H1 (cell line): Measurements from ENCODE around the gene DAG1. TPM values are rescaled to one million over a fixed set of nuclear protein-coding genes. Genes with fewer than 3 reads are reported as not detected.

Experiments used
- ATF2 ChIP-seq: IDR thresholded peaks from 2 replicates; pipeline ENCODE4 v1.6.1; 2012; ENCODE audit warnings: low read length, inconsistent platforms
- CBX8 ChIP-seq: fragments of 300-800, 300-1000 bp; sonication (generic); IDR thresholded peaks from 2 replicates; pipeline ENCODE4 v1.7.1; 2016; ENCODE audit warnings: low read depth, low read length, borderline replicate concordance
- CHD1 ChIP-seq: IDR thresholded peaks from 2 replicates; pipeline ENCODE4 v1.6.1; 2012; ENCODE audit warnings: low read depth, low read length, improper control_type of control experiment
- CREB1 ChIP-seq: IDR thresholded peaks from 2 replicates; pipeline ENCODE4 v1.6.1; 2012; ENCODE audit warnings: inconsistent platforms
- FOSL1 ChIP-seq: IDR thresholded peaks from 2 replicates; pipeline ENCODE4 v1.6.1; 2011; ENCODE audit warnings: mild to moderate bottlenecking, low read depth, low read length, moderate library complexity; ENCODE audit not compliant: insufficient read depth
- SIX5 ChIP-seq: IDR thresholded peaks from 2 replicates; pipeline ENCODE4 v1.6.1; 2011; ENCODE audit warnings: mild to moderate bottlenecking, low read depth, low read length
- SP1 ChIP-seq: IDR thresholded peaks from 2 replicates; pipeline ENCODE4 v1.6.1; 2011; ENCODE audit warnings: low read depth, low read length
- TAF1 ChIP-seq: IDR thresholded peaks from 2 replicates; pipeline ENCODE4 v1.6.1; 2011; ENCODE audit warnings: mild to moderate bottlenecking, low read depth, low read length
- TBP ChIP-seq: IDR thresholded peaks from 2 replicates; pipeline ENCODE4 v1.6.1; 2011; ENCODE audit warnings: low read depth, low read length, improper control_type of control experiment
- TCF12 ChIP-seq: IDR thresholded peaks from 2 replicates; pipeline ENCODE4 v1.6.1; 2011; ENCODE audit warnings: low read depth, mild to moderate bottlenecking, low read length
- ZNF274 ChIP-seq: IDR thresholded peaks from 2 replicates; pipeline ENCODE4 v1.7.0; 2012; ENCODE audit warnings: low read length, borderline replicate concordance; ENCODE audit errors: extremely low read depth
- polyA plus RNA-seq, 7 experiments: library from polyadenylated mRNA; depleted of rRNA in 3 of 7; stranded (reverse) in 5 of 7; unstranded in 2 of 7; fragments of >200 nt in 5 of 7; fragments of 200-250 nt in 2 of 7; gene quantifications; 1 replicate in 5 of 7; 2 replicates in 1 of 7; 4 replicates in 1 of 7; pipeline versions ENCODE4 v1.2.1 to v1.2.3, GENCODE V29; 2011 to 2013; ENCODE audit warnings: missing spikeins in 2 of 7, mixed read lengths in 2 of 7
- total RNA-seq: library from RNA; stranded (reverse); fragmentation: NEBNext Ultra II Directional; extraction: Animal tissue kit (Norgen Biotek cat#: 25700); gene quantifications from 2 replicates; pipeline ENCODE4 v1.2.1, GENCODE V29; 2021
- TF ChIP-seq, protein P1 (sequence below), 3 experiments: IDR thresholded peaks; 1 replicate in 2 of 3; 2 replicates in 1 of 3; pipeline versions ENCODE4 v1.5.1 to v1.6.1; 2011; ENCODE audit warnings: low read length in 3 of 3, mild to moderate bottlenecking in 3 of 3, inconsistent platforms in 2 of 3, low read depth in 1 of 3, moderate library complexity in 1 of 3; ENCODE audit not compliant: insufficient read depth in 1 of 3; ENCODE audit errors: control extremely low read depth in 1 of 3
- TF ChIP-seq, protein P2 (sequence below): IDR thresholded peaks from 2 replicates; pipeline ENCODE4 v1.6.1; 2011; ENCODE audit warnings: low read depth, mild to moderate bottlenecking, low read length; ENCODE audit not compliant: insufficient read depth

Gene DAG1
- total and polyA plus RNA-seq, 2 of the 8 experiments (the other 6 are each of a cell fraction or from before 2014, with no cell fraction given): 97.5 to 138 TPM

DNA sequence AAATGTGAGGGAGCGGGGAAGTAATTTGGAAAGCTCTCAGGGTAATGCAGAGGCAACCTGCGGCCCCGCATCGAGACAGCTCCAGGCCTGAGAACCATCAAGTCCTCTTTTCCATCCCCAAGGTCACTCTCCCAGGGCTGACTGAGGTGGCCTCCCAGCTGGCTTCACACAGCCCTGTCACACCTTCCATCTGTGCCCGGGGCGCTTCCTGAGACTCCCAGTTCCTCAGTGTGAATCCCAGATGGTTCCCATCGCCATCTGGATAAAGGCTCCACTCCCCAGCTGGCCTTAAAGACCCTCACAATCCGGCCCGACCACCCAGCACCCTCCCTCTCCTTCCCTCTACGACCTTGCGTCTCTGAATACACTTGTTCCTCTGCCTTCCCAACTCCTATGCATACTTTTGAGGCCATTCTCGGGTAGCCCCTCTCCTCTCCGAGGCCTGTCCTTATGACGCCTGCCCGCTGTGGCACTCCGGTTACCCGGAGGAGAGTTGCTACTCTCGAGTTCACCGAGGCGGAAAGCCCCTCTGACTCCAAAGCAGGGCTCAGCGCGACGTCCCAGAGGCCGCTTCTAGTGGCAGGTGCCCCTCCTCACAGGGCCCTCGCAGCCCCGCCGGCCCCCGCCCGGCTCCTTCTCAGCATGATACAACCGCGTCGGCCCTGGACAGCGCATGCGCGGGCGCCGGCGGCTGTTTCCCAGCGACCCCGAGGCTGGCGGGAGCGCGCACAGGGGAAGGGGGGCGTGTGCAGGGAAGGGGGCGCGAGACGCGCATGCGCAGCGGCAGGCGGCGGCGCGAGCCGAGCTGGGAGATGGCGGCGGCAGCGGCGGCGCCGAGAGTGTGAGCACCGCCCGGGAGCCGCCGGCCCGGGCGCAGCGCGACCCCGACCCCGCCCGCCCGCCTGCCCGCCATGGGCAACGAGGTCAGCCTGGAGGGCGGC is 83.9 kb downstream of the DAG1 start, which contains the start of gene BSN (continued):
- TF ChIP-seq SIX5 (no peak), TBP (no peak), SP1 (no peak), ZNF274 (no peak), CREB1 (peak; percentile 58), TCF12 (no peak), ATF2 (no peak), CHD1 (no peak), FOSL1 (0 out of 2 replicates have a peak, but pooled peaks have one; percentile 26), TAF1 (peak; percentile 41; the same call in 1 of the 2 replicates), CBX8 (no peak)
- TF ChIP-seq, protein P1, sequence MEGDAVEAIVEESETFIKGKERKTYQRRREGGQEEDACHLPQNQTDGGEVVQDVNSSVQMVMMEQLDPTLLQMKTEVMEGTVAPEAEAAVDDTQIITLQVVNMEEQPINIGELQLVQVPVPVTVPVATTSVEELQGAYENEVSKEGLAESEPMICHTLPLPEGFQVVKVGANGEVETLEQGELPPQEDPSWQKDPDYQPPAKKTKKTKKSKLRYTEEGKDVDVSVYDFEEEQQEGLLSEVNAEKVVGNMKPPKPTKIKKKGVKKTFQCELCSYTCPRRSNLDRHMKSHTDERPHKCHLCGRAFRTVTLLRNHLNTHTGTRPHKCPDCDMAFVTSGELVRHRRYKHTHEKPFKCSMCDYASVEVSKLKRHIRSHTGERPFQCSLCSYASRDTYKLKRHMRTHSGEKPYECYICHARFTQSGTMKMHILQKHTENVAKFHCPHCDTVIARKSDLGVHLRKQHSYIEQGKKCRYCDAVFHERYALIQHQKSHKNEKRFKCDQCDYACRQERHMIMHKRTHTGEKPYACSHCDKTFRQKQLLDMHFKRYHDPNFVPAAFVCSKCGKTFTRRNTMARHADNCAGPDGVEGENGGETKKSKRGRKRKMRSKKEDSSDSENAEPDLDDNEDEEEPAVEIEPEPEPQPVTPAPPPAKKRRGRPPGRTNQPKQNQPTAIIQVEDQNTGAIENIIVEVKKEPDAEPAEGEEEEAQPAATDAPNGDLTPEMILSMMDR (IDR thresholded peaks at IDR 0.05; ENCODE audit: control extremely low read depth in 1 of 3, insufficient read depth in 1 of 3, low read depth in 1 of 3, low read length in 3 of 3): peak in 1 of 3 experiments; percentile 2; a peak in 1 of 4 replicates
- TF ChIP-seq, protein P2, sequence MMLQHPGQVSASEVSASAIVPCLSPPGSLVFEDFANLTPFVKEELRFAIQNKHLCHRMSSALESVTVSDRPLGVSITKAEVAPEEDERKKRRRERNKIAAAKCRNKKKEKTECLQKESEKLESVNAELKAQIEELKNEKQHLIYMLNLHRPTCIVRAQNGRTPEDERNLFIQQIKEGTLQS: no peak
